Stimulated activated CD8-positive, alpha-beta memory T cell treated with anti-CD3 and anti-CD28 coated beads, Interleukin-7, amount 100 ng/mL, for 48 hours (primary cell): ENCODE measurements around the gene UAP1L1.
"Not testable (repeated sequence)": the region's sequence is repeated elsewhere in the genome, so short reads cannot be mapped to it uniquely, and the experiment has no call there.

Experiments used
- DNase-seq, 2 donors: peaks; one replicate each; pipeline ENCODE4 v3.0.0-alpha.2; 2020; ENCODE audit warnings: low read depth in 1 of 2; ENCODE audit errors: extremely low read depth in 1 of 2

The UAP1L1 gene

GRCh38 chr9:137055385-137056364 lies 21.6 kb upstream of the UAP1L1 start:
- DNase-seq, result no peak

GRCh38 chr9:137056739-137057415 lies 20.4 kb upstream of the UAP1L1 start:
- DNase-seq, result no peak

- no peak for DNase-seq
Observed at GRCh38 chr9:137057545-137057944, 19.8 kb upstream of the UAP1L1 start.

- no peak for DNase-seq
Observed at GRCh38 chr9:137058521-137059234, 18.6 kb upstream of the UAP1L1 start.

GRCh38 chr9:137062384-137062783 lies 14.9 kb upstream of the UAP1L1 start:
- DNase-seq, result no peak

GRCh38 chr9:137062798-137063197 lies 14.5 kb upstream of the UAP1L1 start:
- DNase-seq, result not testable (repeated sequence)

DNA sequence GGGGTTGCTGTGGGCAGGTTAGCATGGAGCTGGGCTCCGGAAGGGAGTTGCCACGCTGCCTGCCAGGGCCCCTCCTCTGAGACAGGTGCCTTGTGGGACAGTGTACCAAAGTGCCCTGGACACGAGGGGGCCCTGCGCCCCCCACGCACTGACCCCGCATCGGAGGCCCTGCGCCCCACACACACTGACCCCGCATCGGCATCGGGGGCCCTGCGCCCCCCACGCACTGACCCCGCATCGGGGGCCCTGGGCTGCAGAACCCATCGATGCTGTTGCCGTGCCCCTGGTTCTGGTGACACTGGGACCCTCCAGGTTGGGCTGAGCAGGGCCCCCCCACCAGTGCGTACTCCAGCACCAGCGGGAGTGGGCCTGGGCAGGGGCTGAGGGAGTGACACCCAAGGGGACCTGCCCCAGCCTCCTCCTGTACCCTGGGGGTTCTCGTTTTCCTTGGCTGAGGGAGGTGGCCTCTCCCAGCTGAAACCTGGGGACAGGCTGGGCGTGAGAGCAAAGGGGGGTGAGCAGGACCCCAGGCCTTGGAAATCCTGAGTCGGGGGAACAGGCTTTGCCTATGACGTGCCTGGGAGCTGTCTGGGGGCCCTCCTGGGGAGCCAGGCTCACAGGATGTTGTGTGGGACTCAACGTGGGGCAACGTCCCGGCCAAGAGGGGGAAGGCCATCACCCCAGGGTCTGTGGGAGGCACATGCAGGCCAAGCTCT lies 13.8 kb upstream of the UAP1L1 start:
- DNase-seq, result no peak

DNA sequence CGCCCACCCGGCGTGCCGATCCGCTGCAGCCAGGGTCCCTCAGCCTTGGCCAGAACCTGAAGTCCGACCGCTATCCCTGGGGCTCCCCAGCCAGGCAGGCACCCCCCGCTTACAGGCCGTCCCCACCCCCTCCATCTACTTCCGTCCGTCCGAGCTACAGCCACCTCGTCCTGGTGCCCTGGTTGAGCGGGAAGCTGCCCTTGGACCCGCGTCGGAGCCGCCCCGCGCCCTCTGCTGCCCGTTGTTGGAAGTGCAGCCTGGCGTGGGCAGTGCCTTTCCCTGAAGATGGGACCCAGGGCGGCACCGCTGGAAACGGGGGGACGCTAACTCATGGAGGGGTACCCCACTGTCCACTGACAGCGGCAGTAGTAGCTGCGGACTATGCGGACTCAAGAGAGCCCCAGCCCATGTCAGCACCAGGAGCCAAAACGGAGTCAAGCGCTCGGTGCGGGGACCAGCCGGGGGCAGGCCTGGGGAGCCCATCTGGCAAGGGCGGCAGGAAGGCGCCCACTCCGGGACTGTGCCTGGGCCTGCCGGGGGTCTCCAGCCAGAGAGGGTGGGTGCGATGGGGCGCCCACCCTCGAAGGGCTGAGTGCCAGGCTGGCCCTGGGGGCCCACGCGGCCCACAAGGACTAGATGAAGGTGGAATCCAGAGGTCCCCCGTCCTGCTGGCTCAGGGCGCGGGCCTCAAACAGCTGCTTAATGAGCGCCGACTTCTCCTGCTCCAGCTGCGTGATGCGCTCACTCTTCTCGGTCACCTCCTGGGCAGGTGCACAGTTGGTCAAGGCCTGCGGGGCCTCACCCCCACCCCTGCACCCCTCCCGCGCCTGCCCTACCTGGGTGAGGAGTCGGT lies 13.1 kb upstream of the UAP1L1 start:
- DNase-seq, result no peak

DNA sequence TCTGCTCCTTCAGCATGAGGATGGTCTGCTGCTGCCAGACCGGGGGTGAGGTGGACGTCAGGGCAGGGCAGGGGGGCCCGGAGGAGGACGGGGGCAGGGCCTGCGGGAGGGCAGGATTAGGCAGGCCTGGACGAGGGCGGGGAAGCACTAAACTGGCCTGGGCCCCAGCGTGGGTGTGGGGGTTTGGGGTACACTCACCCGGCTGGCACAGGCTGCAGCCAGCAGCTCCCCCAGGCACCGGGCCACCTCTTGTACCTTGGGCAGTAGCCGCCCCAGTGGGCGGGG lies 12.5 kb upstream of the UAP1L1 start:
- no peak for DNase-seq

GRCh38 chr9:137065336-137065967 lies 11.9 kb upstream of the UAP1L1 start:
- DNase-seq, result no peak

DNA sequence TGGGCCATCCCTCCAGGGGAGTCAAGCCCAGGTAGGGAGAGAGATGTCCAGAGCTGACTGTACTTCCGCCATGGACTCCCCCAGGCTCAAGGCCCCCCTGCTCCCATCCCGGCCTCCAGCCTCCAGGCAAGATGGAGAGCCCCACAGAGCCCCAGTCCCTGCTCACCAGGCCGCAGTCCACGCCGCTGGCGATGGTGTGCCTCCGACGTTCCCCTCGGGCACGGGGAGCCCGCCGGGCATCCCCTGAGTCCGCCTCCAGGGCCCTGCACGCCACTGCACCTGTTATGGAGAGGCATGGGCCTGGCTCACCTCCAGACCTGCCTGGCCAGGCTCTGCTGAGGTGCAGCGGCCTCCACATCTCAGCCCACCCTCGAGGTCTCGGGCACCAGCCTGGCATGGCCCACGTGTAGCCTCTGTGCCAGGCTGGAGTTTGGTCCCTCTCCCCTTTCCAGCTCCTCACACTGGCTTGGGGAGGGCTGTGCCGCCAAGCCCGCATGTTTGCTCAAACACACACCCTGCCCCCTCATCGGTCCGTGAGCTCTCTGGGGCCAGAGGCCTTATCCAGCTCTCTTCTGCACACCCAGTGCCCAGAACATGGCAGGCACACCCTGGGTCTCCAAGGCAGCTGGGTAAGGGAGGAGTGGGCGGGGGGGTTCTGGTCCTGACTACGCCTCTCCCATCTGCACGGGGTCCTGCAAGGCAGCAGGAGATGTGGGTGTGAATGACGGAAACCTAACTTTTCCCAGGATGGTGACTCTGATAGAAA lies 11.0 kb upstream of the UAP1L1 start:
- no peak for DNase-seq

- DNase-seq, result peak; percentile 64 to 70
Observed at GRCh38 chr9:137067860-137068538, 9.3 kb upstream of the UAP1L1 start.

DNA sequence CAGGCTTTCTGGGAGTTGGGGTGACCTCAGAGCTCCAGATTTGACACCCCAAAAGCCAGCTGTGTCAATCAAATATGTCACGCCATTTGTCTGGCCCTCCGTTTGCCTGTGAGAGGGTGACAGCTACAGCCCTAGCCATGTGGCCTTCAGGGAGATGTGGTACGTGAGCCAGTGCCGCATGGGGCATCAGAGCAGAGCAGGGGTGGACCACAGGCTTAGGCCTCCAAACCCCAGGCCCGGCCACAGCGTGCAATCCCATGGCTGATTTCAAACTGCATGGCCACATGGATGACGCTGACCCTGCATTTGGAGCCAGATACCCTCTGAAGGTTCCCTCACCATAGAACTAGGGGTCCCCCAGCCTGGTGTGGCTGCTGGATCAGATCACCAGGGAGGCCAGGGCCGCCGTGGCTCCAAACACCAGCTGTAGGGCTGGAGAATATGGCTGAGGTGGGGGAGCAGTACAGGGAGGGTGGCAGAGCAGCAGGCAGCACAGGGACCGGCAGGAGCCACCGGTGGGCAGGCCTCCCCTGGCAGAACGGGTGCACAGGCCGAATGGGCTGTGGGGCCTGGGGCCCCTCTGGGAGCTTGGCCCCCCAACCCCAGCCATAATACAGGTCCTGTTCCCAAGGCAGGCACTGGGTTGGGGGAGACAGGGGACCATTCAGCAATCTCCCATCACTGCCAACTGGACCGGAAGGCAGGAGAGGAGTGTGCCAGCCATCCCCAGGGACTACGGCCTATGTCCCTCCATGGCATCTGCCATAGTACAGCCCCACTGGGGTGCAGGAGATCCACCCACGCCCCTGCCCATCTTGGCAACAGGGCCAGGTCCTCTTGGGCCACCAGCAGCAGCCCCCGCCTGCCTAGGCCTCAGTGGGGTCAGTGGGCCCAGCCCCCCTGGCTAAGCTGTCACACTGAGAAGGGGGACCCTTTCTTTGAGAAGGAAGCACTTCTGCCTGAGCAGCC lies 8.5 kb upstream of the UAP1L1 start:
- no peak for DNase-seq

- no peak for DNase-seq
Observed at GRCh38 chr9:137069508-137070091, 7.7 kb upstream of the UAP1L1 start.

DNA sequence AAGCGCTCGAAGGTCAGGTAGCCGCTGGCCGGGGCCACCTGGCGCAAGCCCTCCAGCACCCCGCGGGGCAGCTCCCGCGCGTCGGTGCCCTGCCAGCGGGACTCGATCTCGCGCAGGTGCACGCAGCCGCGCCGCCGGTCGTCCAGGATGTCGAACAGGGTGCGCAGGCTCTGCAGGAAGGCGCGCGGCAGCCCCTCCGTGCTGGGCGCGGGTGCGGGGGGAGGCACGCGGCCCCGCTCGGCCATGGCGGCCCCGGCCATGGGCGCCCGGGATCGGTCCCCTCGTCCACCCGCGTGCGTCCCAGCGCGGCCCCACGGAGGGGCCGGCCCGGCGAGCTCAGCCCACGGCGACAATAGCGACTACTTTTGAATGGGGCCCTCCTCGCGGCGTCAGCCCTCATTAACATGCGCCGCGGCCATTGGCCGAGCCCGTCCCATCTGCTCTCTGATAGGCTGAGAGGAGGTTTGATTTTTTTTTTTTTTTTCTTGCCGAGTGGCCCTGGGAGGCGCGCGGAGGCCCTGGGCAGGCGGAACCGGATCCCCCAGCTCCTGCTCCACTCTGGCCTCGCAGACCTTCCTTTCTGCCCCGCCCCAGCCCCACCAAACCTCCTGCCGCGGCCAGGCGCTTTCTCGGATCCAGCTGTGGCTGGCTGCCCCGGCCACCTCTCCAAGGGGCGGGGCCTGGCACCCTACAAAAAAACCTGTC lies 7.0 kb upstream of the UAP1L1 start, which contains the start of gene SAPCD2:
TSS of gene SAPCD2 (minus strand) at position 357 of the 705 bp plus-strand sequence. CDS start at position 260, 97 bp downstream.
- peak; percentile 68 to 75 for DNase-seq

DNA sequence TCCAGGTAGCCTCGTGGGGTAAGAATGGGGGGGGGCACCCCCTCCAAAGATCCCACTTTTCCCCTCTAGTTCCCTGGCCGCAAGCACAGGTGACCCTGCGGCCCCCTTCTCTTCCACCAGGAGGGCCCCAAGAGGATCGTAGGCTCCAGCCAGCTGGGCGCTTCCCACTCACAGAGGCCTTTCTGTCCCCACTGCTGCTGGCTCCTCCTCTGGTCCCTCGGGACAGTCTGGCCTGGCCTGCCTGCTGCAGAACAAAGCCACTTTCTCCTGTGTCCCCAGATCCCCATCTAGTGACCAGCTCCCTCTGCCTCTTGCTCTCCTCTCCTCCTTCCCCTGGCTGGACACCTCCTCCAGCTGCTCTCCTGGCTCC lies 6.4 kb upstream of the UAP1L1 start:
- DNase-seq, result no peak
